GM18498 (cell line): ENCODE measurements around the gene USP6NL.

Experiments used
- ATAC-seq: cut with Tn5 transposase; IDR thresholded peaks from one replicate; pipeline ENCODE4 v1.9.1; 2021; ENCODE audit warnings: mild to moderate bottlenecking, moderate library complexity; ENCODE audit not compliant: unreplicated experiment

Gene USP6NL

GRCh38 chr10:11429439-11430052 is 181.9 kb downstream of the USP6NL start:
- ATAC-seq, result no peak

- ATAC-seq, result no peak
Measured at GRCh38 chr10:11425676-11426075, 185.8 kb downstream of the USP6NL start.

GRCh38 chr10:11425296-11425610 is 186.2 kb downstream of the USP6NL start:
- no peak for ATAC-seq

- no peak for ATAC-seq
Measured at GRCh38 chr10:11424456-11425295, 186.8 kb downstream of the USP6NL start.

- no peak for ATAC-seq
Measured at GRCh38 chr10:11416974-11417373, 194.5 kb downstream of the USP6NL start.

GRCh38 chr10:11415095-11415494 is 196.4 kb downstream of the USP6NL start:
- ATAC-seq, result no peak

GRCh38 chr10:11414314-11415038 is 197.0 kb downstream of the USP6NL start:
- ATAC-seq, result no peak

- no peak for ATAC-seq
Measured at GRCh38 chr10:11411926-11412545, 199.4 kb downstream of the USP6NL start.

GRCh38 chr10:11409357-11409756 is 202.1 kb downstream of the USP6NL start:
- no peak for ATAC-seq

GRCh38 chr10:11407939-11408338 is 203.5 kb downstream of the USP6NL start:
- no peak for ATAC-seq

- ATAC-seq, result no peak
Measured at GRCh38 chr10:11406746-11407145, 204.7 kb downstream of the USP6NL start.

GRCh38 chr10:11404901-11405300 is 206.5 kb downstream of the USP6NL start:
- no peak for ATAC-seq
